T-helper 2 cell (primary cell): ENCODE results near the gene STOM.
"Not testable (repeated sequence)": the region's sequence is repeated elsewhere in the genome, so short reads cannot be mapped to it uniquely, and the experiment has no call there.

Experiments used
- DNase-seq, 5 experiments: peaks; one replicate each; pipeline versions ENCODE4 v3.0.0 to v3.0.0-alpha.2; 2012 to 2022

STOM gene

DNA sequence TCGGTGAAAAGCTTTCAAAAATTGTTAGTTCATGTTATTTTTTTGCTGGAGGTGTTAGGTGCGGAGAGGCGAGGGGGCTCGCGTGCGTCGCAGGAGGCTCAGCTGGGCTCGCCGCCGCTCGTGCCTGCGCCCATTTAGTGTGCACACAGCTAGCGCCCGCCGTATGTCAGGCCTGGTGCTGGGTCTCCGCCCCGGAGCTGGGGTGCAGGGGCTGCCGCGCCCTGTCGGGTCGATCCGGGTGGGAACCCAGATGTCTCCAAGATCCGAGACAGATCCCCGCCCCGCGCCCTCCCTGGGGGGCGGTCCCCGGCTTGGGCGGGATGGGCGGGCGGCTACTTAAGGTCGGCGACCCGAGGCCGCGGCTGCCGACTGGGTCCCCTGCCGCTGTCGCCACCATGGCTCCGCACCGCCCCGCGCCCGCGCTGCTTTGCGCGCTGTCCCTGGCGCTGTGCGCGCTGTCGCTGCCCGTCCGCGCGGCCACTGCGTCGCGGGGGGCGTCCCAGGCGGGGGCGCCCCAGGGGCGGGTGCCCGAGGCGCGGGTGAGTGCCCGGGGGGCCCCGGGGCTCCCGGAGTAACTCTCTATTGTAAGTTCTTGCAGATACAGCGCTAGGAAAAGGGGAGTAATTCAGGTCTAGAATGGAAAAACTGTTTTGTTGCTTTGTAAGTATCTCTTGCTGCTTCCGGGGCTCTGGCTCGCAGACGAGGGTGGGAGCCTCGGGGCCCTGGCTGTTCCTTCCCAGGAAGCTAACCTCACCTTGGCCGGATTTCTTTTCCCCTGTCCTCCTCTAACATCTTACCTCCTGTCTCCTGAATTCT lies 70.4 kb downstream of the STOM start:
- DNase-seq: peak in 1 of 5 experiments; percentile 46

DNA sequence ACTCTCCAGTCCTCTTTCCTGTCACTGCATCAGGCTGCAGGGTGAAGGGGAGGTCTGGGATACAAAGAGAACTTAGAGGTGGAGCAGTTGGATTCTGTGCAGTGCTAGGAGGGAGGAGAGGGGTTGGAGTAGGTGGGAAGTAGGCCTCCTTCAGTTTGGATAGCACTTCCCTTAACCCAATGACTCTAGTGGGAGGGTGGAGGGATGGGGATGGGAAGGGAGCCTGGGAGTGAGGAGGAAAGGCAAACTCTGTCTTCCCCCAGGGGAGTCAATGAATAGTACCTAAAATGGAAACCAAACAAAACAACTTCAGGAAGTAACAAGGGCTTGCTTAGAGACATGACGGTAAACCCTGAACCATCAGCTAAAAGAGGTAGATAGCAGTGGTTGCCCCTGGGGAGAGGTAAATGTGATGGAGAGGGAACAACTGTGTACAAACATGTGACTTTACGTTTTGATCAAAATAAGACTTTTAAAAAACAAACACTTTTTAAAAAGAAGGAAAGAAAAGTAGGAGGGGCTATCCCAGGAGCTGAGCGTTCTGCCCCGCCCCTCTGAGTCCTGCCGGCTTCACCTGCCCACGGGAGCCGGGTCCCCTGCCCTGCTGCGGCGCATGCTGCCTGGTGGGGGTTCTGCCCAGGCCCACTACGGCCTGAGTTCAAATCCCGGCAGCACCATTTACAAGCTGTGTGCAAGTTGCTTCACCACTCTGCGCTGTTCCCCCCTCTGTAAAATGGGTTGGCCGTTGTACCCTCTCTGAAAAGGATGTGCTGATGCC lies 71.2 kb downstream of the STOM start:
- DNase-seq: no peak

DNA sequence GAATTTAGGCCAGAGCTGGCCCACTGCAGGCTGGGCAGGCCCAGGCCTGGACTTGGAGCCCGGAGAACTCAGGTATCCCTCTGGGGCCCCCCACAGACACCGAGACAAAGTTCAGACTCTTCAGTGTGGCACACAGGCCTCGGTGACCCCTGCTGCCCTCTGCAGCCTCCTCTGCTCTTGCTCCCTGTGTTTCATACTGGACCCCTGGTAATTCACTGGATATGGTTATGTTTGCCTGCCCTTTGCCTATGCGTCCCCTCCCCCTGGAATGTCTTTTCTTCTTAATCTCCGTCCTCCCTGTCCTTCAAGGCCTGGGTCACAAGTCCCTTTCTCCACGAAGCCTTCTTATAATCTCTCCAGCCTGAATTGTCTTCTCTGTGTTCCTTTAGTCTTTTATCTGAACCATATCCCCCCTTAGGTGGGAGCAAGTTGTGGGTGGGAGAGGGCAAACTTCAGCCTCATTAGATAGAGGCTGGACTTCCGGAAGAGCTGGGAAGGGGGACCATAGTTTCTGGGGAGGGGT lies 72.0 kb downstream of the STOM start:
- DNase-seq: no peak

DNA sequence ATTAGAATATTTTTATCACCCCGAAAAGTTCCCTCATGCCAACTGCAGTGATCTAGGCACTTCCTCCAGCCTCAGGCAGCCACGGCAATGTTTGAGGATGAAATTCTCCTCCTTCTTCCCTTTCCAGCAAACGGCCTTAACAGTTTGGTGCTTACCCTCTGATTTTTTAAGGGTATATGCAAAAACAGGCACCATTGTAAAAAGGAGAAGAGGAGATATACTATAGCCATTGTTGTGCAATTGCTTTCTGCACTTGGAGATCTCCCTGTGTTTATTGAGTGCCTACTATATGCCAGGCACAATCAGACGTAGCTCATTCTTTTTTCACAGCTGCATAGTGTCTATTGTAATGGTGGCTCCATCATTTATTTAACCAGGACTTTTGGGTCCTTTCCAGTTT lies 72.7 kb downstream of the STOM start:
- DNase-seq: no peak

DNA sequence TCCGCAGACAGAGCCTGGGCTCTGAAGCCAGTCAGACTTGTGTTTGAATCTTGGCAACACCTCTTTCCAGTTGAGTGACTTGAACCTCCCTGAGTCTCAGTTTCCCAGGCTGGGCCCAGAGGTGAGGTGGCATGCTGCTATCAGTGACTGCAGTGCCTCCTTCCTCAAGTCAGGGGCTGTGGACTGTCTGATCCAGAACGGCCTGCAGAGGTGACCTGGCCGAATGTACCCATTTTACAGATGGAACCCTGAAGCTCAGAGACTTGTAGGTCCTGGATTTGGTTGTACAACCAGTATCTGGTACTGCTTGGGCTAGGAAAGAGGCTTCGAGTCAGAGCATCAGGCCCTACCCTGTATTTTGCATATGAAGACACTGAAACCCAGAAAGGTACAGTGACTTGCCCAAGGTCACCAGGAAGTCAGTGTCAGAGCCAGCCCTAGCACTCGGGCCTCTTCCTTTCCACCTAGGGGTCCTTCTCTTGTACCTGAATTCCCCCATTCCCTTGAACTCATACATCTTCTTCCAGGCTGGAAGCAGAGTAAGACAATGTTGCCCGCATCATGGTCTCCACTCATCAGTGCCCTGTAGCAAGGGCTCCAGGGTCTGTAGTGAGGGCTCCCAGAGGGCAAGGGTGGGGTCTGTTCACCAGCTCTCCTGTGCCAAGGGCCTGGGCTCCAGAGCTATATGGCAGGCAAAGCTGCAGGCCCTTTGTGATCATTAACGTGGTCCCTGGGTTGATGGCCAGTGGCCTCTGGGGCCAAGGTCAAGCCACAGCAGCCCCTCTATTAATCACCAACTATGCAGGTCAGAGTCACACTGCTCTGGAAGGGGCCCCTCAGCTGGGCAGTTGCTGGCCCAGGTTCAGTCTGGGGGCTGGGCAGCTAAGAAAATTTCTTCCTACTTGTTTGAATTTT lies 73.6 kb downstream of the STOM start:
- no peak for DNase-seq

DNA sequence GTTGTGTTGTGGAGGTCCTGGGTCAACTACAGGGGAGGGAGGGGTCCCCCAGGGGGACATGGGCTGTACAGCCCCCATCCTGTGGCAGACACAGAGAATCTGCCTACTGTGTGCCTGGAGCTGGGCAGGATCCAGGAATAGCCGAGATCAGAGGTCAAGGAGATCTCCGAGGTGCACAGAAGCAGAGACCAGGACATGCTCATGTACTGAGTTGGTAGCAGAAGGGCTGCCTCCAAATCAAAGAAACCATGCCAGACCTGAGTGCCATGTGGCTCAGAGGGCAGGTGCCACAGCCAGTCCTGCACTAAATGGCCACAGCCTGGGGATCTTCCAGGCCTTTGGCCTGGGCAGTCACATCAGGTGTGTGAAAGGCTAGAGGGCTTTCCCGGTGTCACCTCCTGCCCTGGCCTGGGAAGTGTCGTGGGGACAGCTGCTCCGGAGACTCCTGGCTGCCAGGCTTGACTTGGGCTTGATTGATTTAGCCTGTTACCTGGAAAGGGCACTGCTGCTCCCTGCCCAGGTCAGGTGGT lies 74.3 kb downstream of the STOM start:
- no peak for DNase-seq

DNA sequence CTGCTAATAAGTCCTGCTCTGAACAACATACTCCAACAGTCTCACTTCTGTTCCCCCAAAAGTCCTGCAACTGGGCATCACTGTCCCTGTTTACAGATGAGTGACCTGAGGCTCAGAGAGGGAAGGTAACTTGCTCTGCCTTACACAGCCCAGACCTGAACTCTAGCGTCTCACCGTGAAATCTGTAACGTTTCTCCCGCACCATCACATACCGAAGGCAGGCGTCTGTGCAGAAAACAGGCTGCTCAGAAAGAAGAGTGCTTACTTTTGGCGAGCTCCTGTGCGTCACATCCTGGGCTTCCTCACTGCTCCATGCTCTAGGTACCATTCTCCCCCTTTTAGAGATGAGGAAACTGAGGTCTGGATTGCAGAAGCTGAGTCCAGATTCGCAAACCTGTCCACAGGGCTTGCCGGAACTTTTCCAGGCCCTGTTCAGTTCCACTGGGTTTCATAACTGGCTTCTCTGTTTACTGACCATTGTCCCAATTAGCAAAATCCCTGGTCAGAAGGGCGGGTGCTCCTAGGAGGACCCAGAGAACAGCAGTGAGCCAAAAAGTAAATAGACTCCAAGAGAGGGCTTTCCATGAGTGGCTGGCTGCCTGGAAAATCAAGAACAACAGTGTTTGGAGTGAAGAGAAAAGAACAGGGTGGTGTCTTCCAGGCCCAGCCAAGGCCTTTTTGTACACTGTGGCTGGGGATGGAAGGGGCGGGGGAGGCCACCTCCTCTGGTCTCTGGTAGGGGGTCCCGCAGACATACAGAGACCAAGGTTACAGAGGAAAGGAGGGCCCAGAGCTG lies 75.0 kb downstream of the STOM start:
- no peak for DNase-seq

DNA sequence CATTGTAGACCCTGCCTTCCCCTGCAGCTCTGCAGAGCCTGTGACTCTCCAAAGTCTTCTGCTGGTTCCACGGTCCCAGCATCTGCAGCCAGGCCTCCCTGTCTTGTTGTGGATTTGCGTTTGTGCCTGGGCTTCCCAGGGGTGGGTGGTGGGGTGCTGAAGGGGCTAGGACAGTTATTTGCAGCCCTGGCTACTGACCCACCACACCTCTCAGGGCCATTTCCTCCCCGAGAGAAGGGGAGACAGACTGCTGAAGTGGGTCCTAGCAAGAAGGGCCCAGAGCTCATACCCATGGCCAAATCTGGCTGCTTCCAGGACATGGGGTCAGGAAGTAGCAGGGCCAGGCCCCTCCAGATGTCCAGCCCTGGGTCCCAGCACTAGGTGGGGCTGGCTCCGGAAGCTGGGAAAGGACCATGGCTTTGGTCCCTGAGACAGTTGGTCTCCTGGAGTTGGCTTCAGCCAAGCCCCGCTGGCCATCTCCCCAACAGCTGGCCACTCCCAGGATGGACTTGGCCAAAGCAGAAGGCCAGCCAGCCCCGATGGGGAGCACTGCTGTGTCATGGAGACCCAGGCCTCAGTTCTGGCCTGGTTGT lies 75.8 kb downstream of the STOM start:
- DNase-seq: no peak

DNA sequence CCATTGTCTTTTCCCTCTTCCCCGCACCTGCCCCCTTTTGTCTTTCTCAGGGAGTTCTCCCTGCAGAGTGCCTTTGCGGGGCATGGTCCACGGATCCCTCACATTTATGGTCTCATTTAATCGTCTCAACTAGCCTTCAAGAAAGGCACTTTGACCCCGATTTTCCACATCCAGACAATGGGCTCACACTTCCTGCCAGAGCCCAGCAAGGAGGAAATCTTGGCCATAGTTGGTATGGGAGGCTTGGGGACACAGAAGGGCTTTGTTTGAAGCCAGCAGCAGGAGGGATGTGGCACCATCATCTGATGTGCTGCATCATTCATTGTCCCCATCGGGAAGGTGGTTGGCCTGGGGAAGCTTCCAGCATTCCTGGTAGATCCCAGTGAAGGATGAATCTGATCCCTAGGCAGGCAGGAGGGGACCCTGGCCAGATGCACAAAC lies 77.2 kb downstream of the STOM start:
- no peak for DNase-seq

DNA sequence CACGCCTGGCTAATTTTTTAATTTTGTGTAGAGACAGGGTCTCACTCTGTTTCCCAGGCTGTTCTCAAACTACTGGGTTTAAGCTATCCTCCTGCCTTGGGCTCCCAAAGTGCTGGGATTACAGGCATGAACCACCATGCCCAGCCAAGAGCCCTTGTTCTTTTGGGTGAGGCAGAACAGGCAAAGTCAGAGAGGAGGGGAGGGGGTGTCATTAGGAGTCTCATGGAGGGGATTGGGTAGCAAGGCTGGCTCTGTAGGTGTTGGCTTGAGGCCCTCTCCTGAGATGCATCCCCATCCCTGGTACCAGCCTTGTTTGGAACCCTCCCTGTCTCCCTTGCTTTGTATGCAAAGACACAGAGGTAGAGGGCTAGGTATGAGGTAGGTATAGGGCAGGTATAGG lies 78.0 kb downstream of the STOM start:
- no peak for DNase-seq

DNA sequence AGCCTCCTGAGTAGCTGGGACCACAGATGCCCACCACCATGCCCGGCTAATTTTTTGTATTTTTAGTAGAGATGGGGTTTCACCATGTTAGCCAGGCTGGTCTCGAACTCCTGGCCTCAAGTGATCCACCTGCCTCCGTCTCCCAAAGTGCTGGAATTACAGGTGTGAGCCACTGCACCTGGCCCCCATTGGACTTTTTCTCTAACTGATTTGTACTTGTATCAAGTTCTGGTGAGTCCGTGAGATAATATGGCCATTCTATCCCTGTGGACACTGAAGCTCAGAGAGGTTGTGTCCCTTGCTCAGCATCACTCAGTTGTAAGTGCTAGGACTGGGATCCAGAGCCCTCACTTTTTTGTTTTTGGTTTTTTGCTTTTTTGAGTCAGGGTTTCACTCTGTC lies 78.5 kb downstream of the STOM start:
- DNase-seq: not testable (repeated sequence)

DNA sequence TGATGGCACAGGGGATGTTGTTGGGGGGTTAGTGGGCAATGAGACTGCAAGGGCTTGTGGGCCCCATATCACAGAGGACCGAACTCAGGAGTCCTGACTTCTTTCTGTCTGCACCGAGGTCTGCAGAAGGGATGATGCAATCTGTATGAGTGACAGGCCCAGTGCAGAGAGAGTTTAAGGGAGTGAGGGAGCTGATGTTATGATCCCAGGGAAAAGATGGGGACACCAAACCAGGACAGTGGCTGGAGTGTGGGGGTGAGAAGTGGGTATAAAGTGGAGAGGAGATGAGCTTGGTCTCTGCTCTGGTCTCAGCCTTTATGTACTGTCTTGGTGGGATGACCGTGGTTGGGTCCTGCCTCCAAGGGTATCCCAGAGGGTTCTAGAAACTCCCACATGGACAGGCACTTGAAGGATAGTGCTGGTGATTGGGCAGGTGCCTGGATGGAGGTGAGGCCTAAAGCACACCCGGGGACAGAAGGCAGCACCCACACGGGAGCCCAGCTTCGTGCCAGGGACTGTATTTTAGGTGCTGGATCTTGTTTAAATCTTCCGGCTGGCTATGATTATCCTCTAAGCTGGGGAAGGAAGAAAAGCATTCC lies 80.2 kb downstream of the STOM start:
- no peak for DNase-seq

DNA sequence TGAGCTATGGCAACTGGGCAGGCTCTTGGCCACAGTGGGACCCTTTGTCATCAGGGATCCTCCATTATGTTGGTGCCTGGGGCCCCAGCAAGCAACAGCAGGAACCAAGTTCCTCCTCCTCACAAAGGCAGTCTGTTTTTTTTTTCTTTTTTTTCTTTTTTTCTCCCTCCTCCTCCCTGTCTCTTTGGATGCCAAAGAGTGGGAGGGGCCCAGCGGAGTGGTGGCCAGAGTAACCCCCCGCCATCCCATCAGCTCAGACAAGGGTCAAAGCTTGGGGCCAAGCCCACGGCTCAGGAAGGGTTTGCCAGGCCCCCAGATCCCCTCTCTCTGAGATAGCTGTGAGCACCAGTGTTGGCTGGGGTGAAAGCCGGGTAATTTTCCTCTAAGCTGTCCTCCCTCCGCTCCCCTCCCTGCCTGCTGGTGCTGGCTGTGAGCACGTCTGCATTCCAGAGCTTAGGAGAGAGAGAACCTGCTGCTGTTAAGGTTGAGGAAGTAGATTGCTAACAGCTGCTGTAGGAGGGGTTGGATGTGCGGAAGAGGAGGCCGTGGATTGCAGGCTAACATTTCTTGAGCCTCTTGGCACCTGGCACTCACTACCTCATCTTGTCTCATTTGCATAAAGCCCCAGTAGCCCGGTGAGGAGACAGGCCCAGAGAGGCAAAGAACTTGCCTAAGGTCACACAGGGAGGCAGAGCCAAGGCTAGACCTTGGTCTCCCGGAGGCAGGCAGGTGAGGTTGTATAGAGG lies 80.9 kb downstream of the STOM start:
- DNase-seq: no peak
